Heart left ventricle (tissue), 13 donors: ENCODE results near the gene BYSL.

Source experiments
- POLR2A ChIP-seq, 2 donors: fragments of 450-650 bp; IDR thresholded peaks; one replicate each; pipeline ENCODE4 v1.6.1; 2017; ENCODE audit warnings: antibody characterized with exemption in 2 of 2, mild to moderate bottlenecking in 2 of 2, moderate library complexity in 2 of 2
- TF ChIP-seq, protein P1 (sequence below), 12 donors: fragments of 200-600 bp; sonication (generic) in 4 of 12; IDR thresholded peaks; one replicate each; pipeline versions ENCODE4 v1.5.0 to v1.8.0; 2018 to 2022; ENCODE audit warnings: antibody characterized with exemption in 12 of 12, mild to moderate bottlenecking in 5 of 12
- donor health status: ischemic (EF 13 %, LVEDD 7.1; RV severe dilation, severe dysfunction).
- donor health status: DM: no; HTN: yes; CAD: no.
- donor health status: DM: no; HTN: no; CAD: no.
- donor health status: ischemic (EF 25% LVEDD 6.9; RV normal size, moderate dysfunction).
- donor health status: ischemic (EF 25% LVEDD 5.7; RV mildly dilated, moderate dysfunction).
- donor health status: ischemic (EF 35%, LVEDD 5.7; RV mildly dilated, moderate dysfunction).
- donor health status: nonischemic (EF 11% LVEDD 7.7; RV severe dilation, severe dysfunction).
- donor health status: DM: yes; HTN: yes; CAD: no.
- donor health status: PGD.
- donor health status: ischemic (EF 29% LVEDD 5.4; RV normal size, mild dysfunction).
- donor health status: nonischemic (EF 23%, LVEDD 6.1; RV moderate dilation, normal function).

DNA sequence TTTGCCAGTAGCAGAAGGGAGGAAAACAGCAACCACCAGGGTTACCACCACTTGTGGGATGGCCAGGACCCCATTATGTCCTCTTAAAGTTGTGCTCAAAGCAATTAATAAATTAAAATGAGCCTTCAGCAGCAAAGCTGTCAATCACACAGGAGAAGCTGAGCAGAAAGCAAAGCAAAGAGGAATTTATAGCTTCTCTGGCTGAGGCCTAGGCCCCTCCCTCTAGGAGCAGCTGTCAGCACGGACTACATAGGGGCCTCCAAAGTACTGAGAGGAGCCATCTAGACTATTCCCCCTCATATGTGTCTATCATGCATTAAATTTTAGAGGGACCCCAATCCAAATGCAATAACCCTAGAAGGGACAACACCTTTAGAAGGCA lies 13.9 kb downstream of the BYSL start:
- TF ChIP-seq, protein P1, sequence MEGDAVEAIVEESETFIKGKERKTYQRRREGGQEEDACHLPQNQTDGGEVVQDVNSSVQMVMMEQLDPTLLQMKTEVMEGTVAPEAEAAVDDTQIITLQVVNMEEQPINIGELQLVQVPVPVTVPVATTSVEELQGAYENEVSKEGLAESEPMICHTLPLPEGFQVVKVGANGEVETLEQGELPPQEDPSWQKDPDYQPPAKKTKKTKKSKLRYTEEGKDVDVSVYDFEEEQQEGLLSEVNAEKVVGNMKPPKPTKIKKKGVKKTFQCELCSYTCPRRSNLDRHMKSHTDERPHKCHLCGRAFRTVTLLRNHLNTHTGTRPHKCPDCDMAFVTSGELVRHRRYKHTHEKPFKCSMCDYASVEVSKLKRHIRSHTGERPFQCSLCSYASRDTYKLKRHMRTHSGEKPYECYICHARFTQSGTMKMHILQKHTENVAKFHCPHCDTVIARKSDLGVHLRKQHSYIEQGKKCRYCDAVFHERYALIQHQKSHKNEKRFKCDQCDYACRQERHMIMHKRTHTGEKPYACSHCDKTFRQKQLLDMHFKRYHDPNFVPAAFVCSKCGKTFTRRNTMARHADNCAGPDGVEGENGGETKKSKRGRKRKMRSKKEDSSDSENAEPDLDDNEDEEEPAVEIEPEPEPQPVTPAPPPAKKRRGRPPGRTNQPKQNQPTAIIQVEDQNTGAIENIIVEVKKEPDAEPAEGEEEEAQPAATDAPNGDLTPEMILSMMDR (IDR thresholded peaks at IDR 0.05): no peak
- TF ChIP-seq POLR2A (IDR thresholded peaks at IDR 0.05): no peak
